K562 (cell line): ENCODE results near the gene SLC44A5. TPM values are rescaled to one million over a fixed set of nuclear protein-coding genes. Genes with fewer than 3 reads are reported as not detected.
"Not testable (repeated sequence)": the region's sequence is repeated elsewhere in the genome, so short reads cannot be mapped to it uniquely, and the experiment has no call there.

Experiments used
- ATAC-seq: fragments of 200-7000 bp; cut with Tn5 transposase; 3 replicates; pipeline ENCODE4 v1.9.1; 2020; ENCODE audit warnings: moderate library complexity
- BruUV-seq: library from RNA; stranded (reverse); fragments of 400-500 nt; replicated peaks from 2 replicates; lab custom pipeline; 2021; lab: Mats Ljungman, UMichigan
- CTCF ChIA-PET: fragments of 300-600 bp; formaldehyde crosslinking; extraction: SDS; loops from one replicate; lab custom pipeline; 2021; ENCODE audit warnings: low intra/inter-chr PET ratio; lab: Yijun Ruan, JAX
- POLR2A ChIA-PET: fragments of 300-600, 350-650 bp; sonication (Branson Sonifier 250); formaldehyde crosslinking; extraction: SDS; loops from one replicate; lab custom pipeline; 2021; ENCODE audit warnings: antibody characterized with exemption, inconsistent platforms; lab: Yijun Ruan, JAX
- DNase-seq, 4 experiments: peaks; one replicate each; pipeline versions ENCODE4 v3.0.0 to v3.0.0-alpha.2; 2011 to 2018; ENCODE audit warnings: low spot score in 3 of 4, mixed read lengths in 3 of 4; ENCODE audit errors: extremely low read depth in 1 of 4
- FAIRE-seq: peaks from 2 replicates; lab custom pipeline; 2011; peaks lifted over from hg19 to GRCh38; lab: Jason Lieb, UNC
- H2AFZ ChIP-seq: 2 replicates; pipeline ENCODE4 v1.6.0; 2011; ENCODE audit warnings: low read depth, low read length, control low read depth, inconsistent platforms
- H3K27ac ChIP-seq: fragments of 200-600 bp; 3 replicates; pipeline ENCODE4 v1.8.0; 2011; ENCODE audit warnings: low read depth, mild to moderate bottlenecking, control low read depth, inconsistent platforms, low read length, moderate library complexity, mixed read lengths; ENCODE audit errors: extremely low read depth
- H3K27me3 ChIP-seq, 2 experiments: fragments of 300-600 bp in 1 of 2; 2 replicates in 1 of 2; 3 replicates in 1 of 2; pipeline versions ENCODE4 v1.6.0 to v1.8.0; 2011; ENCODE audit warnings: inconsistent platforms in 2 of 2, low read length in 2 of 2, mild to moderate bottlenecking in 1 of 2, mixed read lengths in 1 of 2, moderate library complexity in 1 of 2; ENCODE audit not compliant: control insufficient read depth in 2 of 2, insufficient read depth in 2 of 2
- H3K36me3 ChIP-seq: fragments of 300-600 bp; 3 replicates; pipeline ENCODE4 v1.8.0; 2011; ENCODE audit warnings: mild to moderate bottlenecking, low read length, inconsistent platforms; ENCODE audit not compliant: control insufficient read depth, insufficient read depth
- H3K4me1 ChIP-seq, 2 experiments: fragments of 200-600 bp in 1 of 2; replicated peaks in 1 of 2; 2 replicates in 1 of 2; 3 replicates in 1 of 2; pipeline versions ENCODE4 v1.5.1 to v1.8.0; 2011; ENCODE audit warnings: inconsistent platforms in 2 of 2, low read length in 2 of 2, mild to moderate bottlenecking in 1 of 2, mixed read lengths in 1 of 2, moderate library complexity in 1 of 2; ENCODE audit not compliant: control insufficient read depth in 2 of 2, insufficient read depth in 2 of 2
- H3K4me2 ChIP-seq: 2 replicates; pipeline ENCODE4 v1.6.1; 2011; ENCODE audit warnings: low read length, control low read depth, inconsistent platforms, mixed read lengths; ENCODE audit not compliant: insufficient read depth
- H3K4me3 ChIP-seq: fragments of 200-600 bp; sonication (generic), shearing (Covaris generic); 2 replicates; pipeline ENCODE4 v1.5.1; 2016; ENCODE audit warnings: control low read depth, inconsistent platforms
- H3K79me2 ChIP-seq: fragments of 200-600 bp; 3 replicates; pipeline ENCODE4 v1.8.0; 2011; ENCODE audit warnings: low read length, inconsistent platforms; ENCODE audit not compliant: control insufficient read depth, insufficient read depth
- H3K9ac ChIP-seq, 2 experiments: 2 replicates each; pipeline versions ENCODE4 v1.6.0 to v1.6.1; 2011; ENCODE audit warnings: low read depth in 2 of 2, low read length in 2 of 2, control low read depth in 1 of 2, inconsistent platforms in 1 of 2, mild to moderate bottlenecking in 1 of 2, mixed read lengths in 1 of 2; ENCODE audit not compliant: insufficient read depth in 1 of 2
- H3K9me1 ChIP-seq: one replicate; pipeline ENCODE4 v1.6.0; 2011; ENCODE audit warnings: inconsistent platforms, mild to moderate bottlenecking, low read length, moderate library complexity; ENCODE audit not compliant: control insufficient read depth, insufficient read depth
- H3K9me3 ChIP-seq: replicated peaks from 2 replicates; pipeline ENCODE4 v1.5.1; 2011; ENCODE audit warnings: low read depth, low read length, inconsistent platforms; ENCODE audit not compliant: control insufficient read depth, insufficient read depth
- H4K20me1 ChIP-seq: replicated peaks from 2 replicates; pipeline ENCODE4 v1.6.1; 2011; ENCODE audit warnings: low read length, inconsistent platforms, mixed read lengths; ENCODE audit not compliant: control insufficient read depth, insufficient read depth
- RAD21 ChIP-seq, 2 experiments: fragments of 250-450 bp in 1 of 2; fragments of 450-650 bp in 1 of 2; sonication (Bioruptor Pico) in 1 of 2; formaldehyde crosslinking in 1 of 2; IDR thresholded peaks in 1 of 2; conservative IDR thresholded peaks in 1 of 2; 2 replicates each; pipeline versions ENCODE4 v1.4.0 to v1.8.0; 2020 to 2022; ENCODE audit warnings: mild to moderate bottlenecking in 2 of 2, moderate library complexity in 1 of 2
- REST ChIP-seq, 2 experiments: fragments of 450-650 bp; formaldehyde crosslinking in 1 of 2; IDR thresholded peaks; 2 replicates each; pipeline versions ENCODE4 v1.4.0 to v1.6.1; 2014 to 2020; ENCODE audit warnings: mild to moderate bottlenecking in 2 of 2, borderline replicate concordance in 1 of 2, low read depth in 1 of 2
- WGBS: fragments of 100-300 bp; shearing (Covaris generic); methylation state at CpG from one replicate; pipeline ENCODE4 v1.1.6; 2016; ENCODE audit warnings: low coverage, mixed read lengths; ENCODE audit not compliant: insufficient coverage; ENCODE audit errors: missing lambda C conversion rate; 5-methylcytosine and 5-hydroxymethylcytosine counted together
- in situ Hi-C: fragments of 300-500 bp; cut with MboI; formaldehyde crosslinking; loops from 4 replicates; pipeline ENCODE4 v1.15.0; 2018; ENCODE audit warnings: inconsistent platforms, mixed read lengths
- intact Hi-C: fragments of 100-400 bp; cut with micrococcal nuclease; formaldehyde crosslinking; loops from 2 replicates; pipeline ENCODE4 v1.14.2; 2022
- polyA plus RNA-seq, 8 experiments: library from polyadenylated mRNA; depleted of rRNA in 4 of 8; stranded (reverse) in 5 of 8; unstranded in 3 of 8; fragments of >200 nt; fragmentation: Nextera tagmentation in 2 of 8; fragmentation: Illumina TruSeq in 1 of 8; extraction: Ambion mirVana in 2 of 8; extraction: Trizol in 1 of 8; gene quantifications; 2 replicates each; pipeline versions ENCODE4 v1.2.1 to v1.2.3, GENCODE V29; 2011 to 2014; ENCODE audit warnings: inconsistent platforms in 1 of 8, missing spikeins in 1 of 8
- total RNA-seq, 7 experiments: library from RNA; depleted of rRNA in 6 of 7; stranded (reverse); fragments of >200 nt in 6 of 7; fragmentation: Illumina TruSeq in 2 of 7; extraction: Trizol in 2 of 7; gene quantifications; 2 replicates each; pipeline versions ENCODE4 v1.2.1 to v1.2.3, GENCODE V29; 2011 to 2021; ENCODE audit warnings: low replicate concordance in 1 of 7

The SLC44A5 gene
- total and polyA plus RNA-seq, 9 of the 15 experiments (the other 6 are each of a cell fraction or from before 2014, with no cell fraction given): 1.2 to 10.1 (median 3.2) TPM

DNA sequence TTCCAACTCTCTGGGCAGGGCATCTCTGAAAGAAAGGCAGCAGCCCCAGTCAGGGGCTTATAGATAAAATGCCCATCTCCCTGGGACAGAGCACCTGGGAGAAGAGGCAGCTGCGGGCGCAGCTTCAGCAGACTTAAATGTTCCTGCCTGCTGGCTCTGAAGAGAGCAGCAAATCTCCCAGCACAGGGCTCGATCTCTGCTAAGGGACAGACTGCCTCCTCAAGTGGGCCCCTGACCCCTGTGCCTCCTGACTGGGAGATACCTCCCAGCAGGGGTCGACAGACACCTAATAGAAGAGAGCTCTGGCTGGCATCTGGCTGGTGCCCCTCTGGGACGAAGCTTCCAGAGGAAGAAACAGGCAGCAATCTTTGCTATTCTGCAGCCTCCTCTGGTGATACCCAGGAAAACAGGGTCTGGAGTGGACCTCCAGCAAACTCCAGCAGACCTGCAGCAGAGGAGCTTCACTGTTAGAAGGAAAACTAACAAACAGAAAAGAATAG, 207.7 kb downstream of the SLC44A5 start:
- H3K27ac ChIP-seq; POLR2A ChIA-PET; H3K36me3 ChIP-seq; in situ Hi-C loops; H3K4me2 ChIP-seq; H3K9me3 ChIP-seq; H4K20me1 ChIP-seq; ATAC-seq; intact Hi-C loops; H3K4me1 ChIP-seq; H2AFZ ChIP-seq; CTCF ChIA-PET; H3K27me3 ChIP-seq; H3K4me3 ChIP-seq; DNase-seq; H3K9me1 ChIP-seq; H3K79me2 ChIP-seq; BruUV-seq; FAIRE-seq; H3K9ac ChIP-seq; TF ChIP-seq REST (CRISPR knock-in tag; IDR thresholded peaks at IDR 0.05; ENCODE audit: low read depth): not testable (repeated sequence)
- peak; percentile 27; the same call in 1 of the 2 replicates for TF ChIP-seq REST (IDR thresholded peaks at IDR 0.05; ENCODE audit: borderline replicate concordance)
- peak in 1 of 2 experiments; percentile 35; a peak in 1 of 4 replicates for TF ChIP-seq RAD21 (CRISPR knock-in tag; conservative IDR thresholded peaks at IDR 0.05 in 1 of 2, IDR thresholded peaks at IDR 0.05 in 1 of 2)
- WGBS: 10% methylated on average over 5 of the region's 5 CpGs
